ENCODE measurements around the gene RNF19B. TPM values are rescaled to one million over a fixed set of nuclear protein-coding genes. Genes with fewer than 3 reads are reported as not detected.
"Not testable (repeated sequence)": the region's sequence is repeated elsewhere in the genome, so short reads cannot be mapped to it uniquely, and the experiment has no call there.

The RNF19B gene
- total RNA-seq, 1 donor from 2014 or later = 33.7 TPM

GRCh38 chr1:32915766-32916706, 48.6 kb downstream of the RNF19B start:
- TF ChIP-seq CTCF (IDR thresholded peaks at IDR 0.05; ENCODE audit: insufficient read depth, low read length, poor library complexity, severe bottlenecking) = no peak
- H3K36me3 ChIP-seq (ENCODE audit: control insufficient read depth, insufficient read depth, low read length) = no peaks in the 10 kb centered on the region
- H3K4me3 ChIP-seq (ENCODE audit: low read depth, low read length) = no peak overlapping the region
- H3K27me3 ChIP-seq (ENCODE audit: control insufficient read depth, insufficient read depth, low read length) = no peaks in the 10 kb centered on the region
- no peak for DNase-seq (ENCODE audit: low read depth)

GRCh38 chr1:32910319-32910718, 54.3 kb downstream of the RNF19B start:
- no peak for DNase-seq (ENCODE audit: low read depth)
- TF ChIP-seq CTCF (IDR thresholded peaks at IDR 0.05; ENCODE audit: insufficient read depth, low read length, poor library complexity, severe bottlenecking) = no peak
- Histone ChIP-seq H3K27me3 (ENCODE audit: control insufficient read depth, insufficient read depth, low read length) (no peaks in the 10 kb centered on the region), H3K4me3 (ENCODE audit: low read depth, low read length) (no peak overlapping the region), H3K36me3 (ENCODE audit: control insufficient read depth, insufficient read depth, low read length) (no peaks in the 10 kb centered on the region)

- no peak for TF ChIP-seq CTCF (IDR thresholded peaks at IDR 0.05; ENCODE audit: insufficient read depth, low read length, poor library complexity, severe bottlenecking)
- DNase-seq (ENCODE audit: low read depth) = no peak
- no peaks in the 10 kb centered on the region for H3K36me3 ChIP-seq (ENCODE audit: control insufficient read depth, insufficient read depth, low read length)
- H3K27me3 ChIP-seq (ENCODE audit: control insufficient read depth, insufficient read depth, low read length) = no peaks in the 10 kb centered on the region
- no peak overlapping the region for H3K4me3 ChIP-seq (ENCODE audit: low read depth, low read length)
Observed at GRCh38 chr1:32907435-32907834, 57.2 kb downstream of the RNF19B start.

- no peaks in the 10 kb centered on the region for H3K36me3 ChIP-seq (ENCODE audit: control insufficient read depth, insufficient read depth, low read length)
- no peak for TF ChIP-seq CTCF (IDR thresholded peaks at IDR 0.05; ENCODE audit: insufficient read depth, low read length, poor library complexity, severe bottlenecking)
- H3K4me3 ChIP-seq (ENCODE audit: low read depth, low read length) = no peak overlapping the region
- DNase-seq (ENCODE audit: low read depth) = no peak
- H3K27me3 ChIP-seq (ENCODE audit: control insufficient read depth, insufficient read depth, low read length) = no peaks in the 10 kb centered on the region
Observed at GRCh38 chr1:32906654-32907053, 58.0 kb downstream of the RNF19B start.

GRCh38 chr1:32905588-32905987, 59.0 kb downstream of the RNF19B start:
- not testable (repeated sequence) for H3K4me3 ChIP-seq (ENCODE audit: low read depth, low read length); H3K36me3 ChIP-seq (ENCODE audit: control insufficient read depth, insufficient read depth, low read length); H3K27me3 ChIP-seq (ENCODE audit: control insufficient read depth, insufficient read depth, low read length); DNase-seq (ENCODE audit: low read depth)

- DNase-seq (ENCODE audit: low read depth) = no peak
- TF ChIP-seq CTCF (IDR thresholded peaks at IDR 0.05; ENCODE audit: insufficient read depth, low read length, poor library complexity, severe bottlenecking) = no peak
Observed at GRCh38 chr1:32904797-32905196, 59.8 kb downstream of the RNF19B start.

More at GRCh38 chr1:32904797-32905196, 59.8 kb downstream of the RNF19B start:
- H3K4me3 ChIP-seq (ENCODE audit: low read depth, low read length) = no peak overlapping the region
- no peaks in the 10 kb centered on the region for H3K36me3 ChIP-seq (ENCODE audit: control insufficient read depth, insufficient read depth, low read length)
- no peaks in the 10 kb centered on the region for H3K27me3 ChIP-seq (ENCODE audit: control insufficient read depth, insufficient read depth, low read length)
